SJCRH30 (cell line): Measurements from ENCODE around the gene C1orf53. TPM values are rescaled to one million over a fixed set of nuclear protein-coding genes. Genes with fewer than 3 reads are reported as not detected.

Experiments
- DNase-seq, 2 experiments: peaks; one replicate each; pipeline ENCODE4 v3.0.0-alpha.2; 2015 to 2020
- H3K27ac ChIP-seq: fragments of 250-450 bp; sonication (Bioruptor Pico); 2 replicates; pipeline ENCODE4 v1.5.1; 2020; ENCODE audit warnings: mild to moderate bottlenecking, moderate library complexity
- H3K27me3 ChIP-seq: fragments of 250-450 bp; sonication (Bioruptor Pico); 2 replicates; pipeline ENCODE4 v1.5.1; 2020; ENCODE audit warnings: mild to moderate bottlenecking, moderate library complexity
- H3K36me3 ChIP-seq: fragments of 250-450 bp; sonication (Bioruptor Pico); 2 replicates; pipeline ENCODE4 v1.5.1; 2020; ENCODE audit warnings: mild to moderate bottlenecking, moderate library complexity
- H3K4me1 ChIP-seq: fragments of 250-450 bp; sonication (Bioruptor Pico); 2 replicates; pipeline ENCODE4 v1.5.1; 2020; ENCODE audit warnings: mild to moderate bottlenecking, moderate library complexity
- H3K4me3 ChIP-seq: fragments of 250-450 bp; sonication (Bioruptor Pico); 2 replicates; pipeline ENCODE4 v1.5.1; 2020; ENCODE audit warnings: mild to moderate bottlenecking, moderate library complexity
- H3K9me3 ChIP-seq: fragments of 250-450 bp; sonication (Bioruptor Pico); replicated peaks from 2 replicates; pipeline ENCODE4 v1.5.1; 2020; ENCODE audit warnings: mild to moderate bottlenecking, moderate library complexity
- total RNA-seq: library from RNA; depleted of rRNA; stranded (reverse); fragments of >200 nt; shearing (Covaris generic); gene quantifications from 2 replicates; pipeline ENCODE4 v1.2.3, GENCODE V29; 2014

C1orf53 gene
- total RNA-seq, 1 experiment from 2014 or later: 2.6 TPM

DNA sequence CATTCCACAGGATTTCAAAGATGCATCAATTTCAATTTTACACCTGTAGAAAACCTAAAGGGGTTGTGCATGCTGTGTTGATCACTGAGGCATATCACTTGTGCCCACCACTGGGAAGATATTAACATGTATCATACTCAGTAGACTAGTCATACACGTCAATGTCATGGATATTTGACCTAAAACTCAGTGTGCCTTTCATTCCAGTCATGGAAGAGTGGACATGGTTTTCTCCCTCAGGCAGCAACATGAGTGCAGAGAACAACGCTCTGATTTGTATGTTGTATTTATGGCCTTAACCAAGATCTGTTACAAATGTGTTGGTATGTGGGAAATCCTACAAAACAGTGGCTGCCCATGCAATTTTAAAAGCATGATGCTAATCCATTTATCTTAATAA, 6.1 kb upstream of the C1orf53 start:
- DNase-seq: no peak
- Histone ChIP-seq H3K9me3 (no peaks in the 10 kb centered on the region), H3K4me1 (no peaks in the 10 kb centered on the region), H3K27me3 (no peaks in the 10 kb centered on the region), H3K36me3 (no peaks in the 10 kb centered on the region), H3K4me3 (no peak overlapping the region), H3K27ac (no peak overlapping the region)

DNA sequence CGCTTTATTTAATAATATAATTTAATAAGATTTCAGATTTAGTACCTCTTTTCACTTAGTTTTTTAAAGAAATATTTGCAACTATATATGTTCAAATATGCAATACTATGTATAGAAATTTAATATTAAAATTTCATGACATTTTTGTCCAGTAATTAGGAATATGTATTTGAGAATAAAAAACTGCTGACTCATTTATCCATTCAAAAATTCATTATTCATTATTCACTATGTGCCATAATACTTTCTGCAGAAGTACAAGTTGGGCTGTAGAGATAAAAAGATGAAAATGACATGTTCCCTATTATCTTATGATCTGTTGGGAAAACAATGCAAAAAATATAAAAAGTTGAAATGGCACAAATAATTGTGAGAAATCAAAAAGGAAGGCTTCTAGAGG, 3.4 kb upstream of the C1orf53 start:
- H3K9me3 ChIP-seq: no peaks in the 10 kb centered on the region
- H3K4me1 ChIP-seq: no peaks in the 10 kb centered on the region
- no peak overlapping the region for H3K27ac ChIP-seq
- no peaks in the 10 kb centered on the region for H3K27me3 ChIP-seq
- DNase-seq: no peak
- no peak overlapping the region for H3K4me3 ChIP-seq
- no peaks in the 10 kb centered on the region for H3K36me3 ChIP-seq

DNA sequence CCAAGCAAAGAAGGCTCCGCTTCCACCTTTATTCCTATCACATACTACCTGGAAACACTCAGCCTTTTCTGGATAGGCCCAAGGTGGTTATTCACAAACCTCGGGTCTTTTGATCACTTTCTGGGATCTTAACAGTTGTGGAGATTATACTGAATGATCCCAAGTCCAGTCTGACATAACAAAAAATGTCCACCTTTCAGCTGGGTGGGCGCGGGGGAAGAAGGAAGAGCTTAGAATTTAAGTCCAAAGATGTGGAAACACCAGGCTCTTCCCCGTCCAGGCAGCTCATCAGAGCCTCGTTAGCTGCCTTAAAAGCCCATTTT, 338 bp upstream of the C1orf53 start:
- Histone ChIP-seq H3K27me3 (no peaks in the 10 kb centered on the region), H3K36me3 (no peaks in the 10 kb centered on the region), H3K27ac (peak overlapping the region; percentile 86), H3K4me3 (peak overlapping the region; percentile 96), H3K4me1 (no peaks in the 10 kb centered on the region), H3K9me3 (no peaks in the 10 kb centered on the region)
- no peak for DNase-seq

DNA sequence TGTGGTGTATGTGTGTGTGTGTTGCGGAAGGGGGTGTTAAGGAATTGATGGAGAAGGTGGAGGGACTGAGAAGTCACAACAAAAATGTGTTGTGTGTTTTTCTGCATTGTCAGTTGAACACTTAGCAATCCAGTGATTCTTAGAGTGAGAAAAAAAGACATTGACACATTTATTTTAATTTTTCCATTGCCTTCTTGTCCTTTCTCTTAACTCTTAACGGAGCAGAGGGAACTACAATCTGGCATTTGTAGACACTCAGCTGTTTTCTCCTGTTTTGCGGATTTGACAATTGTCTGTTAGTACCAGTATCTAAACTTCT, 725 bp downstream of the C1orf53 start:
- H3K36me3 ChIP-seq: no peaks in the 10 kb centered on the region
- no peaks in the 10 kb centered on the region for H3K27me3 ChIP-seq
- H3K27ac ChIP-seq: peak overlapping the region; percentile 86; the same call in 1 of the 2 replicates
- H3K9me3 ChIP-seq: no peaks in the 10 kb centered on the region
- no peaks in the 10 kb centered on the region for H3K4me1 ChIP-seq
- DNase-seq: no peak
- peak overlapping the region; percentile 96 for H3K4me3 ChIP-seq

DNA sequence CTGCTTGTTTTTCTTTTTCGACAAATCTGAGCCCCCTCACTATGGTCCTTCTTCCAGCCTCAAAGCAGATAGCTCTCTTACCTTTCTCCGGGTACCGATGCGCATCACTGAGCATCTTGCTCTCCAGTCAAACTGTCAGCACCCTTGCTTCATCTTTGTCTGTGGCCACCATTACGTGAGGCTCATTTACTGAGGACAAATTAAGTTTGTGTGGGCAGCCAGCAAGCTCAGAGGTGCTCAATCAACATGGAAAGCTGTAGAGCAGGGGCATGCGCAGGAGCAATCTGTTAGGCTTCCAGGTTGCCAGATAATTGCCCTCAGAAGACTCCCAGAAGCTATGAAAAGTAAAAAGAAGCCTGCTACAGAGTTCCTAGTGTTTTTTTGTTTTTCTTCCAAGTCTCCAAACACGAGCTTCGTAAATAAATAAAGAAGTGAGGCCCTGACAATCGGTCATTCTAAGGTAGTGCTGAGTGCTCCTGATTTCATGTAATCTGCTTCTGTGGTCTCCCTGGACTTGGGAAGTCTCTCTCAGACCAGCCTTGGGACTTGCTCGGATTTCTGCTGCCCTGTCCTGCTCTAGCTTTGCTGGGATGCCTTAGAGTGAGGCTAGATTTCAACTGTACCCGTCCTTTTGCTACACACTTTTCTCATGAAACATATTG, 1.8 kb downstream of the C1orf53 start:
- Histone ChIP-seq H3K27me3 (no peaks in the 10 kb centered on the region), H3K4me3 (no peak overlapping the region), H3K4me1 (no peaks in the 10 kb centered on the region), H3K27ac (no peak overlapping the region), H3K9me3 (no peaks in the 10 kb centered on the region), H3K36me3 (no peaks in the 10 kb centered on the region)
- DNase-seq: no peak

DNA sequence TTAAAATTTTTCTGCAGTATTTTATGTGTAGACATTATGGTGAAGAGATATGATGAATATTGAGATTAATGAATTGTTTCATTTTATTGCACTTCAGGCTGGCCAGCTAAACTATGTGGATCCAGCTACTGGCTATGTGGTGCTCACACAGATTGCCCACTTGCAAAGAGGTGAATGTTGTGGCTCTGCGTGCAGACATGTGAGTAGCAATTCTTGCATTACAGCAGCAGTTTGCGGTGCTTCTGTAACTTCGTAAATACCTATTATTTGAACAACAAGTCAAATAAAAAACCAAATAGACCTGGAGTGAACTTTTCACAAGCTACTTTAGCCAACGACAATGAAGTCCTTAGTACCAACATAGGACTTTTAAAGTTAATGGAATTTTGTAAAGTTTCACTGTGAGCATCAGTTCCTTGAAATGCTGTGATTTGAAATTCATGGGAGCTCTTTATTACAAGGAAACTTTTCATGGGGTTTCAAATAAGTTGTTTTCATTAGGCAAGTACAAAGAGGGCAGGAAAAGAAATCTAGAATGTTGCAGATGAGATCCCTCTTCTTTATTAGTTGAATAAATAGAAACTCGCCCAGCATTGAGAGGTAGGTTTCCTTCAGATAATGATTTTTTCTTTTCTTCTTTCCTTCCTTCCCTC, 3.4 kb downstream of the C1orf53 start:
- Histone ChIP-seq H3K4me3 (no peak overlapping the region), H3K4me1 (no peaks in the 10 kb centered on the region), H3K9me3 (no peaks in the 10 kb centered on the region), H3K36me3 (no peaks in the 10 kb centered on the region), H3K27me3 (no peaks in the 10 kb centered on the region), H3K27ac (no peak overlapping the region)
- DNase-seq: no peak

DNA sequence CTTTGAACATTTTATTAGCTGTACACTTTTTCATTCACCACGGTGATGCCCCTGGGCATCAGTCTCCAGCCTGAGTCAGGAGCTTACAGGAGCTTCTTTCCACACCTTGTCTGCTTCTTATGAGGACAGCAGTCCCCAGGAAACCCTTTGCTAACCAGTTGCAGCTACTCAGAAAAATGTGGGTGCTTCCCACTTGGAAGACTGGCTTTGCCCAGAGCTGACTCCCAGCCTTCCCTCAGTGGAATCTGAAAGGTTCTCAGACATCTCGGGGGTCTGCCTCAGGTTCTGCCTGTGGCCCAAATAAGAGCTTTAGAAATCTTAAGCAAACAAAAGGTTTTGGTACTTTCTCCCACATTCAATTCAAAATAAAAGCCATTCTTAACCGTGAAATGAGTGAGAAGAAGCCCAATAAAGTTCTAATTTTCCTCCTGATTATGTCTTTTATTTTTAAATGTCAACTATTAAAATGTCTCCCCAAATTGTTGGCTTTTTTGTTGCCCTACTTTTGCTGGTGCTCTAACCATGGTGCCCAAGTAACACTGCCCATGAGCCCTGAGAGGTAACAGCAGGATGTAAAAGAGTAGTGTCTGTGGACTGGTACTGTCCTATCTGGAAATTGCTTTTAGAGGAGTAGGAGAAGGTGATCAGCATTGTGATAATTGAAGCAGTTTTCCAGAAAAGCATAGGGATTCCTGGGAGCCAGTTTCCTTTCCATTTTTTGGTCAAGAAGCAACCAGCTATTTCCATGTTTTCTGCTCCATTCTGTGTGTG, 5.6 kb downstream of the C1orf53 start:
- Histone ChIP-seq H3K36me3 (no peaks in the 10 kb centered on the region), H3K9me3 (no peaks in the 10 kb centered on the region), H3K27me3 (no peaks in the 10 kb centered on the region), H3K4me1 (no peaks in the 10 kb centered on the region), H3K27ac (no peak overlapping the region), H3K4me3 (no peak overlapping the region)
- DNase-seq: no peak

DNA sequence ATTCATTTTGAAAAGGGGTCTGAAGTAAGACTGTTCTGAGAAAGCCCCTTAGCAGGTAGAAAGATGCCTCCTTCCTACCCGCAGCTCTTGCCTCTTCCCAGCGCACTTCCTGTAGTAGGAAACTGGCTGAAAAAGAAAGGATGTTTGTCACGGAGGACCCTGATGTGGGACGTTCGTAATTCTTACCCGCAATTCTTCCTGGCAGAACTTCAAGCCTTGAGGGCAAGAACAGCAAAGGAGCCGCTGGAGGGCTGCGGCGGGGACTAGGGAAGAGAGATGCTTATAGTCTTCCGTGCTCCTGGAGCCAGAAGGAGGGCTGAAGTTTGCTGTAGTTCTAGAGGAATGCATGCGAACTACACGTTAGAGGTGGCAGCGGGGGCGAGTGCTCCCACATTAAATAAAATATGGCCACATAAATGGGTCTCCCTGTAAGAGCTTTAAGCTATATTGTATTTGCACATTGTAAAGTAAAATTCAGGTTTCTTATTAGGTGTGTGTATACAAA, 6.3 kb downstream of the C1orf53 start:
- no peaks in the 10 kb centered on the region for H3K27me3 ChIP-seq
- H3K36me3 ChIP-seq: no peaks in the 10 kb centered on the region
- H3K27ac ChIP-seq: no peak overlapping the region
- no peaks in the 10 kb centered on the region for H3K4me1 ChIP-seq
- H3K4me3 ChIP-seq: peak overlapping the region; percentile 36
- DNase-seq: peak in 1 of 2 experiments; percentile 31
- no peaks in the 10 kb centered on the region for H3K9me3 ChIP-seq

DNA sequence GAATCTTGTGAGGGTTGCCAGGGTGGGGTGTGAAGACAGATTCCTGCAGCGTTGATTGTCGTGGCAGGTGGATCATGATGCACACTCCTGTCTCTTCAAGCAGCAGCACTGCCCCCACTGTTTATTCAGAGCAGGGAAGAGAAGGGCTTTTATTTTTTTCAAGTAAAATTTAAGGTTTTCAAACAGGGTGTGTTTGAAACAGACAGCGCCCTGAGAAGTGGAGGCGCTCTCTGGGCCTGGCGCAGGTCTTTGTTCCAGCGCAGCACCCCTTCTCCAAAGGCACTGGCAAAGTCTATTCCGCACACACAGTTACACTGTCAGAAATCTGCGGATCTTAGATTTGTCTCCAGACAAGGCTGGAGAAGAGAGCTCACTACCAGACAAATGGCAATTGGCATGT, 7.0 kb downstream of the C1orf53 start:
- Histone ChIP-seq H3K9me3 (no peaks in the 10 kb centered on the region), H3K27ac (no peak overlapping the region), H3K36me3 (no peaks in the 10 kb centered on the region), H3K4me3 (no peak overlapping the region), H3K27me3 (no peaks in the 10 kb centered on the region), H3K4me1 (no peaks in the 10 kb centered on the region)
- no peak for DNase-seq

DNA sequence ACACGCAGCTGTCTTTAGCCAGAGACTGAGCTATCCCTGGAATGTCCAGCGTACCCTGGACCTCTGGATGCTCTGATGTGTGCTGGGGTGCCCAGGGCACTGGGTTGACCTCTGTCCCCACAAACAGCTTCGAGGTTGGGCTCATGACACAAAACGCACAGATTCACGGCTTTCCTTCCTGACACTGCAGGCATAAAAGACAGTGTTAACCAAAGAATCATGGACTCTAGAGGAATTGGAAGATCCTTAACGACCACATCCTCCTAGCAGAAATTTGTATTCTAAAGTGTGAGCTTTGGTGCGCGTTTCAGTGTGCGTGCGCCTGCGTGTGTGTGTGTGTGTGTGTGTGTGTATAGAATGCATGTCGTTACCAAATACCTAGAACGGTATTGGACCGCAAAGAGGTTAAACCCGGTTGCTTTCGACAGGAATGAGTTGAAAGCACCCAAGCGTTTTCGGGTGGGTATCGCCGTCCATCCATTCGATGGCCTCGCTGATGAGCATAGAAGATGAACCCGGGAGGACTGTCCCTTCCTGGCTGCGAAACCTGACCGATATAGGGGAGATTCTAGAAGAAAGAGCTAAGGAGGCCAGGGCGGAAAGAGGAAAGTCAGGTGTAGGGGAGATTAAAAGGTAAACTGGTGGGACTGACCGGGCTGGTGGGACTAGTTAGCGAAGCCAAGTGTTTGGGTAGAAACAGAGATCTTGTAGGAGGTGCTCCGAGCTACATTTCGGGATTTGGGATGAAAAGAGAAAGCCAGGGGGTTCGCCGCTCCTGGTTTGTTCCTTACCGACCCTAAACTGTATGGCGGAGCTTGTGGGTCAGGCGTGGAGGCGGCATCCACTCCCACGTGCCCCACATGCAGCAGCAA, 7.9 kb downstream of the C1orf53 start:
- Histone ChIP-seq H3K27me3 (no peaks in the 10 kb centered on the region), H3K9me3 (no peaks in the 10 kb centered on the region), H3K4me1 (no peaks in the 10 kb centered on the region), H3K36me3 (no peaks in the 10 kb centered on the region), H3K27ac (no peak overlapping the region), H3K4me3 (no peak overlapping the region)
- DNase-seq: no peak

DNA sequence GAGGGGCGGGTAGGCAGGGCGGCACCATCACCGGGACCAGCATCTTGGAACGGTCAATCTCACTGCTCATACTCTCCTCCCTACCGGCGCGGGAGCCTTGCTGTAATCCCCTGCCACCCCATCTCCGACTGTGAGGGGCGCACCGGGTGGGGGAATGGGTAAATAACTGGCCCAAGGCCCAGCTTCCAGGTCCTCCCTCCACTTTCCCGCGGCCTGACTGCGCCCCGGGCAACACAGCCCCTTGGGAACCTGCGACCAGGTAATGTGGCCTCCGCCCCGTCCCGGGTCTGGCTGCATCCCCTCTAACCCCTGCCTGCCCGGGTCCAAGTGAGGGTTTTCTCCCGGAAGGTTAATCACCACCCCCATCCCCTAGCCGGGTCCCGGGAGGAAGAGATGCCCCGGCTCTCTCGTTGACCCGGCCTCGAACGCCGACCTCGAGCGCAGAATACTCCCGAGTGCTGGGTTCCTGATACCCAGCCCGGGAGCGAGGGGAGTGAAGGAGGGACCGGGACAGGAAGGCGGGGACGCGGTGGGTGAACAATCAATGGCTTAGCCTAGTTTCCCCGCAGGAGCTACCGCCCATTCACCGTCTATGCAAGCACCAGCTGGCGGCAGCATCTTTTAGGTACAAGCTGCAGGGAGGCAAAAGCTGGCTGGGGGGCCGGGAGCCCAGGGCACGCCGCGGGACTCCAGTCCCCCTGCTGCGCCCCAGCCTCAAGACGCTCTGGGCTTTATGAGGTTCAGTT, 8.9 kb downstream of the C1orf53 start:
- H3K27ac ChIP-seq: no peak overlapping the region
- H3K4me3 ChIP-seq: no peak overlapping the region
- H3K27me3 ChIP-seq: no peaks in the 10 kb centered on the region
- no peaks in the 10 kb centered on the region for H3K9me3 ChIP-seq
- no peak for DNase-seq
- no peaks in the 10 kb centered on the region for H3K36me3 ChIP-seq
- H3K4me1 ChIP-seq: no peaks in the 10 kb centered on the region

DNA sequence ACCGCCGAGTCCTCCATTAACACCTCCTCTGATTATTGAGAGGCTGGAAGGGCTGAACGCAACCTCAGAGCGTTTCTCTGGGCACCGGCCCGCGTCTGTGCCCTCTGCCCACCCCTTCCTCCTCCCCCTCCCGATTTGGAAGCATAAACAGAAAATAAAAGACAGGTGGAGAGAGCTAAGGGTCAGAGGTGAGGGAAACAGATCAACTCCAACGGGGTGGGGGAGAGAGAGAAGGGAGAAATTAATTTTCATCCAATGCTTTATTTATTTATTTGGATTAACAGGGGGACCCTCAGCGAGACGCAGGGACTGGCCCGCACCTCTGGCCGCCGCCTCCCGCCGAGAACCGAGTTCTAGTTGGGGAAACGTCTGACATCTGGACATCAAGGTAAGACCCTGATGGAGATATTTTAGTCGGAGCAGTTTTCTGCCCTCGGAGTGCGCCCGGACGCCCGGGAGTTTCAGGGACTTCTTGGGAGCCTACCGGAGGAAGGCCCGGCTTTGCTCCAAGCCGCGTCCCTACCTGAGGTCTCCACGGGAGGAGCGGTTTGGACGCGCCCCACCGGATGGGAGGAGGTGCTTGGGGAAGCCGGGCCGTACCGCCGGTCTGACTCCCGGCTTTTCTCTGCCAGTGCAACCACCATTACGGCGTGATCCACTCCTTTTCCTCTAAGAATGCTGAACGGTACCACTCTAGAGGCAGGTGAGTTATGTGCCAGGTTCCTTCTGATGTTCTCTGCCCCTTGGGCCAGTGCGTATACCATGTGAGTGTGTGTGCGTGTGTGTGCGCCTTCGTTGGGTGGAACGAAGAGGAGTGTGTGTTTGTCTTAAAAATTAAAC, 9.6 kb downstream of the C1orf53 start:
- no peaks in the 10 kb centered on the region for H3K27me3 ChIP-seq
- no peak overlapping the region for H3K4me3 ChIP-seq
- no peak overlapping the region for H3K27ac ChIP-seq
- H3K4me1 ChIP-seq: no peaks in the 10 kb centered on the region
- no peak for DNase-seq
- H3K36me3 ChIP-seq: no peaks in the 10 kb centered on the region
- no peaks in the 10 kb centered on the region for H3K9me3 ChIP-seq

DNA sequence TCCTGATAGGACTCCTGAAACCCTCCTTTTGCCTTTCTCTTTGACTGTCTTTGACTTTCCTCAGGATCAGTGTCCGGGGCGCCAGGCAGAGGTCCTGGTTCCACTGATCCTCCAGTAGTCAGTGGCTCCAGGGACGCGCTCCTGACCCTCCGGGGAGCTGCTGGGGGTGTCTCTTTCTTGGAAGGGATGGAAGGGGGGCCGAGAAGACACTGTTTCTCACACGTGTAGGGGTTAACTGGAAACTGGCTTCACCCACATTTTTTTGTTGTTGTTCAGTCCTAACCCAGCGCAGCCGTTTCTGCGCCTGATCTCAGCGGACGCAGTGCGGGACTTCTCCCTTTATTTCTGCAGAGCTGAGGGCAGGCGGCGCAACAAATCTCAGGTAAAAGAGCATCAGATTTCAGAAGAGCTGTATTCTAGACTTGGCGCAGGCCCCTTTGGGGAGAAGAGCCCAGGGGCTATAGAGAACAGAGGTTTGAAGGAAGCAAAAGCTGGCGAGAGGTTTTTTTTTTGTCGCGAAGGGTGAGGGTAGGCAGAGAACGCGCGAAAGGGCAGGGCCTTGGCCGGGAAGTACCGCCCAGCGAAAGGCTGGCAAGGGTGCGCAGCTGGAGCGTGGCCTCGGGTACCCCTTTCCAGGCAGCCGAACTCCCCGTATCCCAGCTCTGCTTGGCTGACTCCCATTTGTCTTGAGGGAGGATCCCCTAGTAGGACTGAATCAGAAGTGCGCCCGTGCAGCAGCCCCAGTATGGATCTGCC, 10.5 kb downstream of the C1orf53 start:
- H3K4me3 ChIP-seq: no peak overlapping the region
- H3K9me3 ChIP-seq: no peaks in the 10 kb centered on the region
- no peaks in the 10 kb centered on the region for H3K4me1 ChIP-seq
- H3K27me3 ChIP-seq: no peaks in the 10 kb centered on the region
- no peak overlapping the region for H3K27ac ChIP-seq
- H3K36me3 ChIP-seq: no peaks in the 10 kb centered on the region
- no peak for DNase-seq
